Measurements from ENCODE around the gene TNFSF13.

DNA sequence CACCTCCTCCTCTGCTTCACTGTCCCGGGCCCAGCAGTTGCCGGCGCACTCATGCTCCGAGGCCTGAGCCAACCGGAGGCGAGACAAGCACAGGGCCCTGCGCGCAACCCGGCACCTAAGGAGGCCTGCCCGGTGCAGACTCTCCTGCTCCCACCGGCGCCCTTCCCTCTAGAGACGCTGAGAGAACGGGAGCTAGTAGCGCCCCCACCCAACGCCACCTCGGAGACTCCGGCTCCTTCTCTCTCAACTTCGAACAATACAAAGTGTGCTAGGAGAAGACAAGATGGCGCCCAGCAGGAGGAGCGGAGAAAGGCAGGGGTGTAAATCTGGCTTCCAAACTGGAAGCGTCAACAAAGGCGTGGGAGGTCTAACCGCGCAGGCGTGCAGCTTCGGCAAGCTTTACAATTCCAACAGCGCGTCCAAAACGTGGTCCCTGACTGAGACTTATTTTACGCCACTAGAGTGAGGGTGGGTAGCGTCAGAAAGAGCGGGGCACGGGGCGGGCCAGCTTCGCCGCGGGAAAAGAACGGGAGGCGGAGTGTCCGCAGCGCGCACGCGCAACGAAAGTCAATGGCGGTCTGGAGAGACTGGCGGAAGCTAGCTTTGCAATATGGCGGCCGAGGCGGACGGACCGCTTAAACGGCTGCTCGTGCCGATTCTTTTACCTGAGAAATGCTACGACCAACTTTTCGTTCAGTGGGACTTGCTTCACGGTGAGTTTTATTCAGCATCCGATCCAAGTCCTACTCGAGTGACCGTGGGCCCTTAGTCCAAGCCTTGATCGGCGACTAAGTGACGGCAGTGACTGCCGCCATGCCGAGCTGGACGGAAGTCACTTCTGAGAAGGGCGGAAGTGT is 24.9 kb downstream of the TNFSF13 start, which contains the start of gene MPDU1:
- TF ChIP-seq, protein P1, sequence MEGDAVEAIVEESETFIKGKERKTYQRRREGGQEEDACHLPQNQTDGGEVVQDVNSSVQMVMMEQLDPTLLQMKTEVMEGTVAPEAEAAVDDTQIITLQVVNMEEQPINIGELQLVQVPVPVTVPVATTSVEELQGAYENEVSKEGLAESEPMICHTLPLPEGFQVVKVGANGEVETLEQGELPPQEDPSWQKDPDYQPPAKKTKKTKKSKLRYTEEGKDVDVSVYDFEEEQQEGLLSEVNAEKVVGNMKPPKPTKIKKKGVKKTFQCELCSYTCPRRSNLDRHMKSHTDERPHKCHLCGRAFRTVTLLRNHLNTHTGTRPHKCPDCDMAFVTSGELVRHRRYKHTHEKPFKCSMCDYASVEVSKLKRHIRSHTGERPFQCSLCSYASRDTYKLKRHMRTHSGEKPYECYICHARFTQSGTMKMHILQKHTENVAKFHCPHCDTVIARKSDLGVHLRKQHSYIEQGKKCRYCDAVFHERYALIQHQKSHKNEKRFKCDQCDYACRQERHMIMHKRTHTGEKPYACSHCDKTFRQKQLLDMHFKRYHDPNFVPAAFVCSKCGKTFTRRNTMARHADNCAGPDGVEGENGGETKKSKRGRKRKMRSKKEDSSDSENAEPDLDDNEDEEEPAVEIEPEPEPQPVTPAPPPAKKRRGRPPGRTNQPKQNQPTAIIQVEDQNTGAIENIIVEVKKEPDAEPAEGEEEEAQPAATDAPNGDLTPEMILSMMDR (IDR thresholded peaks at IDR 0.05; ENCODE audit: low read depth, low read length, poor library complexity, severe bottlenecking), result peak; percentile 29
- TF ChIP-seq EZH2phosphoT487 (IDR thresholded peaks at IDR 0.05; ENCODE audit: borderline replicate concordance, low read length), result no peak
